Measurements from ENCODE around the gene TRAPPC10. TPM values are rescaled to one million over a fixed set of nuclear protein-coding genes. Genes with fewer than 3 reads are reported as not detected.

The TRAPPC10 gene
- total and polyA plus RNA-seq, 2 donors (not counting 1 experiment from before 2014, with no cell fraction given), result 61.7 to 145 TPM

DNA sequence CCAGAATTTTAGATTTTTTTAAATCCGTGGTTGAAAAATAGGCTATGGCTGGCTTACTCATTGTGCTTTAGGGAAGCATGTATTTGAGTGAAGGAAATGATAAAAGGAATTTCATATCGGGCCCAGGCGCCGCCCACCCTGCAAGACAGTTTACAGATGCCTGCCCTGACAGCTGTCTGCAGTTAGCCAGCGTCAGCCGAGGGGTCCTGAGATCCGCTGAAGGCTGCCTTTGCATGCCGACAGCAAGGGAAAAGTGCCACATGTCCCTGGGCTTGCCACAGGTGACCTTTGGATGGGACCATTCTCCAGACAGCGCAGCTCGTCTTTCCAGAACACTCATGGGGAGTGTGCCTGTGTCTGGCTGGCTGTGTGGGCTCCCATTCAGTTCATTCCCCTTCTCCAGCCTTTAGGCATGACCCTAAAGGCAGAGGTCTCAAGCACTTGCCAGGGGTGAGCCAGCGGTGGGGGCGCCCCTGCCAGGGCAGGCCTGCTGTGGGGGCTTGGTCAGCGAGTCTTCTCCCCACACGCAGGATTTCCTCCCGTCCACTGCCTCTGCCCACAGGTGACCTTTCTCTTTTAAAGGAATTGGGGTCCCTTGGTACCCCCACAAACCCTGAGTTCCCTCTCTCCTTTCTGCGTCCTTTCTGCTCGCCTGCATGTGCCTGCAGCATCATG is 46.1 kb upstream of the TRAPPC10 start:
- ATAC-seq (ENCODE audit: low read depth) (no peak), DNase-seq (no peak)
- no peak overlapping the region for H3K27ac ChIP-seq (ENCODE audit: low read length in 2 of 2)
- Mint-ChIP-seq H3K27ac (no peak overlapping the region), H3K4me3 (no peak overlapping the region), H3K9me3 (ENCODE audit: insufficient read depth) (no peaks in the 10 kb centered on the region), H3K27me3 (no peaks in the 10 kb centered on the region), H3K4me1 (peaks cover 7% of the 10 kb centered on the region)
- no peaks in the 10 kb centered on the region for H3K79me2 ChIP-seq (ENCODE audit: control insufficient read depth, insufficient read depth, low read length)
- ChIA-PET POLR2A (no interaction called here), CTCF (interaction anchor here (1.1 kb wide), 1 partner anchor 155 kb away, joined by 4 read pairs; no protein-coding TSS in a partner anchor)
- H3K9ac ChIP-seq (ENCODE audit: low read length), result no peak overlapping the region
- H3K4me3 ChIP-seq (ENCODE audit: control extremely low read depth in 1 of 5, extremely low read depth in 1 of 5, insufficient read depth in 1 of 5, low read depth in 2 of 5, low read length in 4 of 5), result no peak overlapping the region
- no peaks in the 10 kb centered on the region for H3K4me1 ChIP-seq (ENCODE audit: control insufficient read depth in 2 of 2, insufficient read depth in 2 of 2, low read length in 2 of 2)
- H3K27me3 ChIP-seq (replicated peaks in 1 of 4; ENCODE audit: control extremely low read depth in 1 of 4, control insufficient read depth in 3 of 4, insufficient read depth in 4 of 4, low read length in 3 of 4), result no peaks in the 10 kb centered on the region
- H3K36me3 ChIP-seq (replicated peaks in 1 of 2; ENCODE audit: control extremely low read depth in 1 of 2, control insufficient read depth in 1 of 2, extremely low read depth in 1 of 2, insufficient read depth in 2 of 2, low read length in 1 of 2), result peaks cover 0 to 21% of the 10 kb centered on the region in 2 experiments
- 96% methylated on average over 16 of the region's 17 CpGs for WGBS (ENCODE audit: insufficient coverage)
- H2AFZ ChIP-seq (ENCODE audit: insufficient read depth, low read depth, low read length, poor library complexity, severe bottlenecking), result no peak overlapping the region
- H4K20me1 ChIP-seq (ENCODE audit: control insufficient read depth, insufficient read depth, low read length, poor library complexity, severe bottlenecking), result no peaks in the 10 kb centered on the region
- no peak overlapping the region for H3K4me2 ChIP-seq (replicated peaks; ENCODE audit: low read depth, low read length, poor library complexity, severe bottlenecking)
- H3K9me3 ChIP-seq (ENCODE audit: control extremely low read depth in 1 of 3, control insufficient read depth in 2 of 3, insufficient read depth in 1 of 3, low read length in 2 of 3), result no peaks in the 10 kb centered on the region
- TF ChIP-seq, protein P1, sequence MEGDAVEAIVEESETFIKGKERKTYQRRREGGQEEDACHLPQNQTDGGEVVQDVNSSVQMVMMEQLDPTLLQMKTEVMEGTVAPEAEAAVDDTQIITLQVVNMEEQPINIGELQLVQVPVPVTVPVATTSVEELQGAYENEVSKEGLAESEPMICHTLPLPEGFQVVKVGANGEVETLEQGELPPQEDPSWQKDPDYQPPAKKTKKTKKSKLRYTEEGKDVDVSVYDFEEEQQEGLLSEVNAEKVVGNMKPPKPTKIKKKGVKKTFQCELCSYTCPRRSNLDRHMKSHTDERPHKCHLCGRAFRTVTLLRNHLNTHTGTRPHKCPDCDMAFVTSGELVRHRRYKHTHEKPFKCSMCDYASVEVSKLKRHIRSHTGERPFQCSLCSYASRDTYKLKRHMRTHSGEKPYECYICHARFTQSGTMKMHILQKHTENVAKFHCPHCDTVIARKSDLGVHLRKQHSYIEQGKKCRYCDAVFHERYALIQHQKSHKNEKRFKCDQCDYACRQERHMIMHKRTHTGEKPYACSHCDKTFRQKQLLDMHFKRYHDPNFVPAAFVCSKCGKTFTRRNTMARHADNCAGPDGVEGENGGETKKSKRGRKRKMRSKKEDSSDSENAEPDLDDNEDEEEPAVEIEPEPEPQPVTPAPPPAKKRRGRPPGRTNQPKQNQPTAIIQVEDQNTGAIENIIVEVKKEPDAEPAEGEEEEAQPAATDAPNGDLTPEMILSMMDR (IDR thresholded peaks at IDR 0.05), result no peak
- no peak for TF ChIP-seq EZH2 (IDR thresholded peaks at IDR 0.05; ENCODE audit: borderline replicate concordance, insufficient read depth, low read depth, low read length, poor library complexity, severe bottlenecking)
- intact Hi-C loops (cut with micrococcal nuclease), result no loop called here

GRCh38 chr21:43966946-43967512 is 45.1 kb upstream of the TRAPPC10 start:
- Mint-ChIP-seq H3K27ac (no peak overlapping the region), H3K4me1 (no peaks in the 10 kb centered on the region), H3K4me3 (no peak overlapping the region), H3K9me3 (ENCODE audit: insufficient read depth) (no peaks in the 10 kb centered on the region), H3K27me3 (no peaks in the 10 kb centered on the region)
- Histone ChIP-seq H3K36me3 (replicated peaks in 1 of 2; ENCODE audit: control extremely low read depth in 1 of 2, control insufficient read depth in 1 of 2, extremely low read depth in 1 of 2, insufficient read depth in 2 of 2, low read length in 1 of 2) (peaks cover 0 to 26% of the 10 kb centered on the region in 2 experiments), H3K27me3 (replicated peaks in 1 of 4; ENCODE audit: control extremely low read depth in 1 of 4, control insufficient read depth in 3 of 4, insufficient read depth in 4 of 4, low read length in 3 of 4) (no peaks in the 10 kb centered on the region), H3K9me3 (ENCODE audit: control extremely low read depth in 1 of 3, control insufficient read depth in 2 of 3, insufficient read depth in 1 of 3, low read length in 2 of 3) (no peaks in the 10 kb centered on the region), H4K20me1 (ENCODE audit: control insufficient read depth, insufficient read depth, low read length, poor library complexity, severe bottlenecking) (no peaks in the 10 kb centered on the region), H3K4me1 (ENCODE audit: control insufficient read depth in 2 of 2, insufficient read depth in 2 of 2, low read length in 2 of 2) (no peaks in the 10 kb centered on the region), H3K4me3 (ENCODE audit: control extremely low read depth in 1 of 5, extremely low read depth in 1 of 5, insufficient read depth in 1 of 5, low read depth in 2 of 5, low read length in 4 of 5) (no peak overlapping the region), H3K4me2 (replicated peaks; ENCODE audit: low read depth, low read length, poor library complexity, severe bottlenecking) (no peak overlapping the region), H2AFZ (ENCODE audit: insufficient read depth, low read depth, low read length, poor library complexity, severe bottlenecking) (no peak overlapping the region), H3K79me2 (ENCODE audit: control insufficient read depth, insufficient read depth, low read length) (no peaks in the 10 kb centered on the region), H3K27ac (ENCODE audit: low read length in 2 of 2) (no peak overlapping the region), H3K9ac (ENCODE audit: low read length) (no peak overlapping the region)
- no peak for DNase-seq
- ATAC-seq (ENCODE audit: low read depth), result no peak
- intact Hi-C loops (cut with micrococcal nuclease), result no loop called here
- TF ChIP-seq, protein P1 (IDR thresholded peaks at IDR 0.05), result no peak
- no peak for TF ChIP-seq EZH2 (IDR thresholded peaks at IDR 0.05; ENCODE audit: borderline replicate concordance, insufficient read depth, low read depth, low read length, poor library complexity, severe bottlenecking)
- ChIA-PET CTCF (no interaction called here), POLR2A (no interaction called here)
- 96% methylated on average over 18 of the region's 18 CpGs for WGBS (ENCODE audit: insufficient coverage)
